Type B pancreatic cell (in vitro differentiated cells): ENCODE measurements around the gene ANKRD28. TPM values are rescaled to one million over a fixed set of nuclear protein-coding genes. Genes with fewer than 3 reads are reported as not detected.

Experiments
- DNase-seq: peaks from one replicate; pipeline ENCODE4 v3.0.0; 2021; ENCODE audit warnings: mixed read lengths; ENCODE audit not compliant: unreplicated experiment; ENCODE audit errors: extremely low spot score
- H3K27ac Mint-ChIP-seq: 2 replicates; pipeline ENCODE4 v1.8.0; 2021; ENCODE audit warnings: mild to moderate bottlenecking, mixed read lengths
- H3K27me3 Mint-ChIP-seq: 2 replicates; pipeline ENCODE4 v1.8.0; 2021; ENCODE audit warnings: mixed read lengths
- H3K36me3 Mint-ChIP-seq: 2 replicates; pipeline ENCODE4 v1.8.0; 2021; ENCODE audit warnings: mixed read lengths
- H3K4me1 Mint-ChIP-seq: one replicate; pipeline ENCODE4 v1.8.0; 2021; ENCODE audit warnings: mixed read lengths; ENCODE audit not compliant: unreplicated experiment
- H3K4me3 Mint-ChIP-seq: 2 replicates; pipeline ENCODE4 v1.8.0; 2021; ENCODE audit warnings: mild to moderate bottlenecking, mixed read lengths
- H3K9me3 Mint-ChIP-seq: 2 replicates; pipeline ENCODE4 v1.8.0; 2021; ENCODE audit warnings: mixed read lengths
- CTCF ChIP-seq: fragments of 200-600 bp; sonication (generic); conservative IDR thresholded peaks from 2 replicates; pipeline ENCODE4 v1.5.0; 2021; ENCODE audit warnings: antibody characterized with exemption, mild to moderate bottlenecking
- total RNA-seq: library from RNA; stranded (reverse); gene quantifications from 2 replicates; pipeline ENCODE4 v1.2.1, GENCODE V29; 2021; ENCODE audit warnings: low replicate concordance

The ANKRD28 gene
- total RNA-seq, 1 donor from 2014 or later, result 44.3 TPM

- Mint-ChIP-seq H3K36me3 (peaks cover 24% of the 10 kb centered on the region), H3K9me3 (peaks cover 15% of the 10 kb centered on the region)
Observed at GRCh38 chr3:15666277-15666676, 131.5 kb downstream of the ANKRD28 start.

GRCh38 chr3:15665510-15666150 is 132.1 kb downstream of the ANKRD28 start:
- TF ChIP-seq CTCF, result no peak
- Mint-ChIP-seq H3K4me1 (no peaks in the 10 kb centered on the region), H3K36me3 (peaks cover 24% of the 10 kb centered on the region), H3K9me3 (peaks cover 15% of the 10 kb centered on the region), H3K27ac (no peak overlapping the region), H3K4me3 (no peak overlapping the region), H3K27me3 (no peaks in the 10 kb centered on the region)
- DNase-seq, result no peak

More at GRCh38 chr3:15666277-15666676, 131.5 kb downstream of the ANKRD28 start:
- no peak overlapping the region for H3K27ac Mint-ChIP-seq
- no peak for DNase-seq
- H3K4me3 Mint-ChIP-seq, result no peak overlapping the region
- H3K4me1 Mint-ChIP-seq, result no peaks in the 10 kb centered on the region
- no peaks in the 10 kb centered on the region for H3K27me3 Mint-ChIP-seq
- no peak for TF ChIP-seq CTCF

- peak overlapping the region; percentile 50 for H3K27ac Mint-ChIP-seq
- TF ChIP-seq CTCF, result no peak
- peaks cover 21% of the 10 kb centered on the region for H3K9me3 Mint-ChIP-seq
Observed at GRCh38 chr3:15664144-15664543, 133.6 kb downstream of the ANKRD28 start.

GRCh38 chr3:15660055-15660935 is 137.5 kb downstream of the ANKRD28 start:
- TF ChIP-seq CTCF, result no peak
- Mint-ChIP-seq H3K36me3 (peaks cover 11% of the 10 kb centered on the region), H3K9me3 (peaks cover 26% of the 10 kb centered on the region)

More at GRCh38 chr3:15664144-15664543, 133.6 kb downstream of the ANKRD28 start:
- no peak for DNase-seq
- H3K36me3 Mint-ChIP-seq, result peaks cover 19% of the 10 kb centered on the region
- H3K4me3 Mint-ChIP-seq, result no peak overlapping the region
- H3K27me3 Mint-ChIP-seq, result no peaks in the 10 kb centered on the region
- H3K4me1 Mint-ChIP-seq, result peaks cover 5% of the 10 kb centered on the region

GRCh38 chr3:15659254-15659975 is 138.4 kb downstream of the ANKRD28 start:
- H3K4me1 Mint-ChIP-seq, result peaks cover 5% of the 10 kb centered on the region
- no peaks in the 10 kb centered on the region for H3K27me3 Mint-ChIP-seq
- H3K27ac Mint-ChIP-seq, result no peak overlapping the region
- peaks cover 26% of the 10 kb centered on the region for H3K9me3 Mint-ChIP-seq
- no peak for TF ChIP-seq CTCF
- DNase-seq, result no peak
- no peak overlapping the region for H3K4me3 Mint-ChIP-seq
- H3K36me3 Mint-ChIP-seq, result peaks cover 8% of the 10 kb centered on the region

More at GRCh38 chr3:15660055-15660935, 137.5 kb downstream of the ANKRD28 start:
- H3K27ac Mint-ChIP-seq, result no peak overlapping the region
- H3K4me1 Mint-ChIP-seq, result peaks cover 5% of the 10 kb centered on the region
- no peak for DNase-seq
- H3K27me3 Mint-ChIP-seq, result no peaks in the 10 kb centered on the region
- H3K4me3 Mint-ChIP-seq, result no peak overlapping the region
